Measurements from ENCODE around the gene LRRC8D. TPM values are rescaled to one million over a fixed set of nuclear protein-coding genes. Genes with fewer than 3 reads are reported as not detected.

The LRRC8D gene
- total RNA-seq, 4 donors from 2014 or later: 28.9 to 113 (median 58.8) TPM

DNA sequence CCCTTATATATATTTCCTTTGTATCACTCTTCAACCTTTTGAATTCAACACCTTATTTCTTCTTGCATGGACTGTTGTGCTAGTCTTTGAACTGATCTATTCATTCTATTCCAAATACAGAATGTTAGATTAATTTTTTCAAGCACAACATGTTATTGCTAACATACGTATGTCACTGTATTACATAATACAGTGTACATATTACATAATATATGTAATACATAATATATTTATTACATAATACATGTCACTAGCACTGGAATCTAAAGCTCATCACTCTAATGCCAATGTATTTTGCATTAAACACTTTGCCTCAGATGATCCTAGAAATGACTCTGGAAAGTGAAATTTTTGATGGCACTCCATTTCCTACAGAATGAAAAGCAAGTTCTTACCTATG, 59.8 kb downstream of the LRRC8D start:
- H3K4me1 ChIP-seq: no peaks in the 10 kb centered on the region
- H3K36me3 ChIP-seq: no peaks in the 10 kb centered on the region
- no peak overlapping the region for H3K27ac ChIP-seq
- no peak for DNase-seq
- no peaks in the 10 kb centered on the region for H3K27me3 ChIP-seq
- no peak overlapping the region for H3K4me3 ChIP-seq
- TF ChIP-seq POLR2A (IDR thresholded peaks at IDR 0.05) (no peak), CTCF (IDR thresholded peaks at IDR 0.05) (no peak)
- H3K9me3 ChIP-seq: no peaks in the 10 kb centered on the region

GRCh38 chr1:89881415-89882058, 60.7 kb downstream of the LRRC8D start:
- Histone ChIP-seq H3K9me3 (no peaks in the 10 kb centered on the region), H3K4me3 (no peak overlapping the region), H3K36me3 (no peaks in the 10 kb centered on the region), H3K4me1 (no peaks in the 10 kb centered on the region), H3K27me3 (no peaks in the 10 kb centered on the region), H3K27ac (no peak overlapping the region)
- DNase-seq: no peak
- no peak for TF ChIP-seq CTCF (IDR thresholded peaks at IDR 0.05)
- TF ChIP-seq POLR2A (IDR thresholded peaks at IDR 0.05): no peak

DNA sequence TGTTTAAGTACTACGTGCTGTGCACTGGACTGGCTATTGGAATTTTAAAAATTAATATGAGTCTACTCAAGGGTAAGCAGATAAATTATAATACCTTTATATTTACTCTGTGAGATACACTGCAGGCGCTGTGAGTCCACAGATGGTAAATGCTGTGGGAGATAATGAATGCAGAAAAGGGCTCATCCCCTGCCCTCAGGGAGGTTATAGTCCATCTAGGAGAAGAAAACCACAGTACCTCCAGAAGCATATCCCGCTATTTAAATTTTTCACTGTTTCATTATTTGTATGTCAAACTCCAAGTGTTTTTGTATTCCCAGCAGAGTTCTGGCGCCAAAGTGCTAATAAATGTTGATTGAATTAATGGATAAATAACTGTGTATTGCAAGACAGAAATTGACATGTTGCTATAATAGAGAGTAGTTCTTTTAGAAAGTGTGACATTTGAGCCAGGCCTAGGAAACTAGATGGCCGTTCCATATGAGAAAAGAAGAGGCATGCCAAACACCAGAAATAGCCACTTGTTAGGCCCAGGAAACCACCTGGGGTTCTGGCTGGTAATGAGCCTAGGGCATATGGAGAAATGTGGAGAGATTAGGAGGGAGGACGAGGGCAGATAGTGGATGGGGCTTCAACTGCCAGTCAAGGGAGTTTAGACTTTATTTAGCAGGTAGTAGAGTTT, 61.7 kb downstream of the LRRC8D start:
- Histone ChIP-seq H3K36me3 (no peaks in the 10 kb centered on the region), H3K4me1 (no peaks in the 10 kb centered on the region), H3K27me3 (no peaks in the 10 kb centered on the region), H3K4me3 (no peak overlapping the region), H3K27ac (no peak overlapping the region), H3K9me3 (no peaks in the 10 kb centered on the region)
- DNase-seq: no peak
- no peak for TF ChIP-seq POLR2A (IDR thresholded peaks at IDR 0.05)

- TF ChIP-seq POLR2A (IDR thresholded peaks at IDR 0.05) (no peak), CTCF (IDR thresholded peaks at IDR 0.05) (no peak)
These were observed 62.2 kb downstream of the LRRC8D start for GRCh38 chr1:89883030-89883379.

DNA sequence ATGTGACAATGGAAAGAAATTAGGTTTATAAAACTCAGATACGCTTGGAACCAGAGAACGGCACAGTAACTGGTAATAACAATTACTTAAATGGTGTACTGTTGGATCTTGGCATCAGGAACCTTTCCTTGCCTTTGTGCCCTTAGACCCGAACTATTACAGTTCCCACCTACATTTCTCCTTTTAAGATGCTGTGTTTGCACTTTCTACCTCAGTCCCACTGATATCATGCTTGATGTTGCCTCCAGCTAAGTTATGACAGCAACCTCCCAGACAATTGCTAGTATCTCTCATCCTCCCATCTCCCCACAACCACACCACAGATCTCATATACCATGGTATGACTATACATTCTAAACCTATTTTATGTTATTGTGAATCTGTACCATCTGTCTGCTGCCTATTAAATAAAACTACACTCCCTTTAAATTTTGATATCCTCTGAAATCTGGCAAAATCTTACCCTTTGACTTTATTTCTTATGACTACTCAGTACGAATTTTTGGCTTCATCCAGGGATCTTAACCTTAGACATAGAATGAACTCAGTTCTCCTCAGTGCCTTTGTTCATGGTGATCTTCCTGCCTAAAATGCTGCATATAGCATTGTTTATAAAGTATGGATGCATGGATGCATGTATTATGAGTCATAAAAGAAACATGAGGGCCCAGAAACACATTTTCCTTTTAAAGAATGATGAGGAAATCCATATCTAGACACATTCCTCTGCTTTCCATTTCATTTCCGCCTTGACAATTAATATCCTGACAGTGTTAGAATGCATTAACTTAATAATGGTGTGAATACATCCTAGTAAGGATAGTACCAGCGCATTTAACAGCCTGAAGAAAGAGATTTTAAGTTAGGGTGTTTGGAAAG, 64.1 kb downstream of the LRRC8D start:
- no peaks in the 10 kb centered on the region for H3K9me3 ChIP-seq
- H3K27ac ChIP-seq: no peak overlapping the region
- H3K36me3 ChIP-seq: no peaks in the 10 kb centered on the region
- H3K27me3 ChIP-seq: no peaks in the 10 kb centered on the region
- no peaks in the 10 kb centered on the region for H3K4me1 ChIP-seq
- H3K4me3 ChIP-seq: no peak overlapping the region
- TF ChIP-seq CTCF (IDR thresholded peaks at IDR 0.05): no peak
- no peak for DNase-seq

More at GRCh38 chr1:89883030-89883379, 62.2 kb downstream of the LRRC8D start:
- H3K4me3 ChIP-seq: no peak overlapping the region
- no peak for DNase-seq
- no peaks in the 10 kb centered on the region for H3K4me1 ChIP-seq
- H3K27me3 ChIP-seq: no peaks in the 10 kb centered on the region
- no peaks in the 10 kb centered on the region for H3K36me3 ChIP-seq
- no peaks in the 10 kb centered on the region for H3K9me3 ChIP-seq
- H3K27ac ChIP-seq: no peak overlapping the region

DNA sequence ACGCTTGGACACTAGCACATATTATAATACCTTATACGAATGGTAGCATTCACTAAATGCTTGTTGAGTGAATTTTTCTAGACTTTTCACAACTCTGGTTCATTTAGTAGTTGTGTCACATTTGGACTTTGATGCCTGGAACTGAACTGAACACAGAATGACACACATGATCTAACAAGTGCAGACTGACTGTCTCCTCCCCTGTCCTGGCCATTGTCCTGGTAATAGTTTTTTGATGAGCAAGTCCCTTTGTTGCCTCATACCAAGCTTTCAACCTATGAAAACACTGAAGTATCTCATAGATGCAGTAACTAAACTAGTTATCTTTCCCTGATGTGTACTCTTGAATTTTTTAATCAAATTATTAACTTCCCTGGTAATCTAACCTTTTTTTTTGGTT, 66.4 kb downstream of the LRRC8D start:
- peak in 1 of 3 donors; percentile 60 for DNase-seq
- Histone ChIP-seq H3K27me3 (no peaks in the 10 kb centered on the region), H3K4me1 (no peaks in the 10 kb centered on the region), H3K27ac (no peak overlapping the region), H3K36me3 (no peaks in the 10 kb centered on the region), H3K4me3 (no peak overlapping the region), H3K9me3 (no peaks in the 10 kb centered on the region)
- TF ChIP-seq CTCF (IDR thresholded peaks at IDR 0.05) (no peak), POLR2A (IDR thresholded peaks at IDR 0.05) (no peak)
